ENCODE results near the gene BCL11B. TPM values are rescaled to one million over a fixed set of nuclear protein-coding genes. Genes with fewer than 3 reads are reported as not detected.

The BCL11B gene
- total and polyA plus RNA-seq, 2 of the 8 experiments (the other 6 are each of a cell fraction or from before 2014, with no cell fraction given) = 0.63 to 5.9 TPM

- 83% methylated on average over 7 of the region's 7 CpGs; no CpG with 5 or more reads in 1 of the 2 experiments for WGBS, 2 experiments (ENCODE audit: extremely low coverage in 1 of 2, insufficient coverage in 1 of 2, insufficient read length in 1 of 2, insufficient replicate concordance in 2 of 2, low coverage in 1 of 2, low lambda C conversion rate in 2 of 2, missing lambda C conversion rate in 1 of 2)
- H2AK5ac ChIP-seq (ENCODE audit: low read depth, low read length) = no peak overlapping the region
- no peak overlapping the region for H3K27ac ChIP-seq (ENCODE audit: low read depth, low read length)
- H4K20me1 ChIP-seq (replicated peaks in 1 of 2; ENCODE audit: control insufficient read depth in 1 of 2, insufficient read depth in 2 of 2, low read length in 2 of 2) = no peaks in the 10 kb centered on the region
- H3K27me3 ChIP-seq (replicated peaks in 1 of 4; ENCODE audit: control insufficient read depth in 3 of 4, extremely low read depth in 1 of 4, insufficient read depth in 3 of 4, low read length in 3 of 4) = no peaks in the 10 kb centered on the region
- no peaks in the 10 kb centered on the region; a peak in 2 of 7 replicates for H3K4me1 ChIP-seq (replicated peaks in 1 of 4; ENCODE audit: control insufficient read depth in 3 of 4, insufficient read depth in 4 of 4, low read length in 3 of 4)
- no peak for TF ChIP-seq RNF2 (IDR thresholded peaks at IDR 0.05; ENCODE audit: borderline replicate concordance, low read depth, low read length, missing control alignments, poor library complexity, severe bottlenecking)
- TF ChIP-seq JUND (IDR thresholded peaks at IDR 0.05; ENCODE audit: low read length) = no peak
- TF ChIP-seq RBBP5 (IDR thresholded peaks at IDR 0.05; ENCODE audit: borderline replicate concordance, low read depth, low read length) = no peak
- no peak for TF ChIP-seq PHF8 (conservative IDR thresholded peaks at IDR 0.05; ENCODE audit: low read depth, low read length)
- TF ChIP-seq EGR1 (IDR thresholded peaks at IDR 0.05; ENCODE audit: borderline replicate concordance, low read depth, low read length) = no peak
- no peak for TF ChIP-seq ATF2 (IDR thresholded peaks at IDR 0.05; ENCODE audit: low read length)
- TF ChIP-seq, protein P1, sequence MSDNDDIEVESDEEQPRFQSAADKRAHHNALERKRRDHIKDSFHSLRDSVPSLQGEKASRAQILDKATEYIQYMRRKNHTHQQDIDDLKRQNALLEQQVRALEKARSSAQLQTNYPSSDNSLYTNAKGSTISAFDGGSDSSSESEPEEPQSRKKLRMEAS (IDR thresholded peaks at IDR 0.05) = no peak
- TF ChIP-seq CTBP2 (IDR thresholded peaks at IDR 0.05; ENCODE audit: borderline replicate concordance, insufficient read depth, insufficient read length, low read length) = no peak
- no peak for TF ChIP-seq HDAC6 (IDR thresholded peaks at IDR 0.05; ENCODE audit: low read depth, low read length)
- H3K36me3 ChIP-seq (ENCODE audit: control insufficient read depth in 2 of 4, insufficient read depth in 4 of 4, low read length in 3 of 4) = no peaks in the 10 kb centered on the region
- H3K9ac ChIP-seq (replicated peaks in 1 of 4; ENCODE audit: extremely low read depth in 1 of 4, low read depth in 3 of 4, low read length in 3 of 4) = no peak overlapping the region
- H3K23me2 ChIP-seq (ENCODE audit: low read depth, low read length) = no peaks in the 10 kb centered on the region
- no peak overlapping the region for H4K5ac ChIP-seq (ENCODE audit: insufficient read length, low read depth, low read length)
- peak in 1 of 2 experiments; percentile 31 for DNase-seq (ENCODE audit: low read depth in 1 of 2, low spot score in 2 of 2)
- no peak overlapping the region for H3K18ac ChIP-seq (ENCODE audit: extremely low read depth, low read length)
- no peaks in the 10 kb centered on the region for H3K79me1 ChIP-seq (ENCODE audit: low read depth, low read length)
- H2BK15ac ChIP-seq (ENCODE audit: low read length) = no peak overlapping the region
- H3K79me2 ChIP-seq (ENCODE audit: control insufficient read depth in 1 of 2, insufficient read depth in 2 of 2, low read length in 2 of 2) = no peaks in the 10 kb centered on the region
- H3K23ac ChIP-seq (ENCODE audit: insufficient read length) = no peak overlapping the region
- H4K8ac ChIP-seq (ENCODE audit: extremely low read depth, insufficient read depth, low read length) = no peak overlapping the region
- H2BK20ac ChIP-seq (ENCODE audit: low read length) = no peak overlapping the region
- no peaks in the 10 kb centered on the region for H3K9me3 ChIP-seq (ENCODE audit: insufficient read depth in 2 of 2, low read depth in 1 of 2, low read length in 1 of 2)
- H2BK120ac ChIP-seq (replicated peaks; ENCODE audit: low read depth, low read length) = no peak overlapping the region
- H3K56ac ChIP-seq (replicated peaks; ENCODE audit: insufficient read length, low read depth, low read length) = no peak overlapping the region
- H2BK12ac ChIP-seq (ENCODE audit: low read depth, low read length) = no peak overlapping the region
- H4K91ac ChIP-seq (replicated peaks; ENCODE audit: insufficient read length, low read length) = no peak overlapping the region
- no peak overlapping the region for H3K4me3 ChIP-seq (ENCODE audit: extremely low read depth in 1 of 4, insufficient read depth in 2 of 4, low read depth in 3 of 4, low read length in 4 of 4)
- no peak overlapping the region for H3K14ac ChIP-seq (ENCODE audit: insufficient read length)
- no peak overlapping the region for H3K4me2 ChIP-seq (ENCODE audit: insufficient read depth in 1 of 2, low read depth in 2 of 2, low read length in 2 of 2)
- no peak overlapping the region for H2BK5ac ChIP-seq (ENCODE audit: low read depth, low read length)
- POLR2A ChIA-PET (ENCODE audit: partially characterized antibody) = no interaction called here
- H3K4ac ChIP-seq (replicated peaks; ENCODE audit: insufficient read length, low read depth, low read length) = no peak overlapping the region
- no peak overlapping the region for H2AFZ ChIP-seq (ENCODE audit: low read length)
- CTCF ChIA-PET (ENCODE audit: partially characterized antibody) = interaction anchor here (0.7 to 0.9 kb wide), 2 partner anchors 9 to 19 kb away, joined by 3 read pairs; no protein-coding TSS in a partner anchor
- no peak for FAIRE-seq
These were observed 115.9 kb downstream of the BCL11B start for GRCh38 chr14:99156090-99156425.

All from H1 (cell line).